ENCODE results near the gene ATRN.
A peak's percentile ranks its signal among the peaks of the same experiment; 100 is the strongest.

Gene ATRN

GRCh38 chr20:3630429-3630828 is 159.6 kb downstream of the ATRN start:
- DNase-seq, result no peak

DNA sequence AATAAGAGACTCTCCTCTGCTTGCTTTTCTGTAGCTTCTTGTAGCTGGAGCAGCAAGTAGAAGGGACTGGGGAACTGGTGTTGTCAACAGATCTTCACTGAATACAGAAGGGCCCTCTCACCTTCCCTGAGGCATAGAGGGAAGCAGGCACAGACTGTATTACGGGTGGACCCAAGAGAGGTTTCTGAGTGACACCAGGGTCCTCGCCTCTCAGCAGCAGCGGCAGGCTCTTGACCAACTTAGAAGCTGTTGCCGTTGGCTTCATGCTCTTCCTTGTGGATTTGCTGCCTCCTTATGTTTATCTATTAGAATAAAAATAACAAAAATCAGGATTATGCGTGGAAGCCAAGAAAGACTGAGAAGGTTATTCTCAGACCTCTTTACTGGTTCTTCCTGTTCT is 160.7 kb downstream of the ATRN start:
- no peak for DNase-seq

DNA sequence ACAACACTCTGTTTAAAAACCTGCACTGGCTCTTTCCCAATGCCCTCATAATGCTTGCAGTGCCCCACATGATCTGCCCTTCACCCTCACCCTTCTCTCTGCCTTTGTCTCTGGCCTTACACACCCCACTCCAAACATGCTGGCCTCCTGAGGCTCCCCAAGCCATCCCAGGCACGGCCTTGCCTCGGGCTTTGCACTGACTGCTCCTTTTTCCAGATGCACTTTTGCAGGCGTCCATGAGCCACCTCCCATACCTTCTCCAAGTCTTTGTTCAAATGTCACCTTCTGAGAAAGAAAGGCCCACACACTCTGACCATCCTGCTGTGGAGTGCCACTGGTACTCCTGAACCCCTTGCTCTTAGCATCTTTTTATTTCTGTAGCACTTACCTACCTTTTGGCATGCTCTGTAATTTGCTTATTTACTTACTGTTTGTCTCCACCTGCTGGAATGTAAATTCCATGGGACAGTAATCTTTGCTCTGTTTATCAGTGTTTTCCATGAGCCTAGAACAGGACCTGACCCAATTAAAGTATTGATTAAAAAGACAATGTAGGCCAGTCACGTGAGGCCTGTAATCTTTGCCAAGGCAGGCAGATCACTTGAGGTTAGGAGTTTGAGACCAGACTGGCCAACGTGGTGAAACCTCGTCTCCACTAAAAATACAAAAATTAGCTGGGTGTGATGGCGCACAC is 161.6 kb downstream of the ATRN start:
- no peak for DNase-seq

GRCh38 chr20:3633913-3634478 is 163.2 kb downstream of the ATRN start:
- DNase-seq, result no peak

DNA sequence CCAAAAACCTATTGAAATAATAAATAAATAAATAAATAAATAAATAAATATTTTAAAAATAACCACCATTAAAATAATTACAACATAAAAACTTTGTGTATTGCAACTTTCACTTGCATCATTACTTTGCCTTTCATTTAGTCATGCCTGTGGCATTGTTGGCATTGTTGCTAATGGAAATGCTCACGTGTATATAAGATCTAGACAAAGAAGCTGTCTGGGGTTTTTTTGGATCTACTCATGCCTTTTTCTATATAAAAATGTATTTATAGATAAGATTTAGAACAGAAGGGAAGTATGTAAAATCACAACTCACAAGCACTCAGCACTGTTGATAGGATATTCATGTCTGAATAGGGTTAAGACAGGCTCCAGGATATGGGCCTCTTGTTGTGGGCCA is 164.5 kb downstream of the ATRN start:
- no peak for DNase-seq

DNA sequence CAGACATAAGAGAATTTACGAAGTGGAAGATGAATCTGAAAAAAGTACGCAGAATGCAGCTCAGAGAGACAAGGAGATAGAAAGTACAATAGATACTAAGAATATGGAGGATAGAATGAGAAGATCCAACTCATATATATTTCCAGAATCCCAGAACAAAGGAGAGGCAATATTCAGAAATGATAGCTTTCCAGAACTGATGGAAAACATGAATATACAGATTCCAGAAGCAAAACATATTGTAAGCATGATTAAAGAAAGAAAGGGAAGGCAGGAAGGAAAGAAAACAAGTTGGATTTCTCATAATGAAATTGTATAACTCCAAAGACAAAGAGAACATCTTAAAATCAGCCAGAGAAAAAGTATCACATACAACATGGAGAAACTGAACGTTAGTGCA is 169.4 kb downstream of the ATRN start:
- no peak for DNase-seq

- DNase-seq, result no peak
Measured at GRCh38 chr20:3645309-3646066, 174.7 kb downstream of the ATRN start.

DNA sequence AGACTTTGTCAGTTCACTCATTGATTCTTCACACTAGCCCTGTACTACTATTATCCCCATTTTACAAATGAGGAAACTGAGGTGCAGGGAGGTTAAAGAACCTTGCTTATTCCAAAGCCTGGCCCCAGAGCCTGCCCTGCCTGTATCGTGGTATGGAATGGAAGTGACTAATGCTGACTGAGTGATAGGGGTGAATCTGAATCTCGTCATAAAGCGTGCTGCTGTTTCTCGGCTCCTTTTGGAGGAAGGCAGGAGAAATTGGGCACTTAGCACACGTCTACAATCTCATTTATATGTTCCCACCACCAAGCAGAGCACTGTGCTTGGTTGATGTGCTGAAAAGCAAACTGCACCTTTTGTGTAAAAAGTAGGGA is 175.2 kb downstream of the ATRN start:
- no peak for DNase-seq

GRCh38 chr20:3646651-3647050 is 175.8 kb downstream of the ATRN start:
- DNase-seq, result no peak

- DNase-seq, result no peak
Measured at GRCh38 chr20:3647473-3647872, 176.7 kb downstream of the ATRN start.

- no peak for DNase-seq
Measured at GRCh38 chr20:3648951-3649350, 178.1 kb downstream of the ATRN start.

DNA sequence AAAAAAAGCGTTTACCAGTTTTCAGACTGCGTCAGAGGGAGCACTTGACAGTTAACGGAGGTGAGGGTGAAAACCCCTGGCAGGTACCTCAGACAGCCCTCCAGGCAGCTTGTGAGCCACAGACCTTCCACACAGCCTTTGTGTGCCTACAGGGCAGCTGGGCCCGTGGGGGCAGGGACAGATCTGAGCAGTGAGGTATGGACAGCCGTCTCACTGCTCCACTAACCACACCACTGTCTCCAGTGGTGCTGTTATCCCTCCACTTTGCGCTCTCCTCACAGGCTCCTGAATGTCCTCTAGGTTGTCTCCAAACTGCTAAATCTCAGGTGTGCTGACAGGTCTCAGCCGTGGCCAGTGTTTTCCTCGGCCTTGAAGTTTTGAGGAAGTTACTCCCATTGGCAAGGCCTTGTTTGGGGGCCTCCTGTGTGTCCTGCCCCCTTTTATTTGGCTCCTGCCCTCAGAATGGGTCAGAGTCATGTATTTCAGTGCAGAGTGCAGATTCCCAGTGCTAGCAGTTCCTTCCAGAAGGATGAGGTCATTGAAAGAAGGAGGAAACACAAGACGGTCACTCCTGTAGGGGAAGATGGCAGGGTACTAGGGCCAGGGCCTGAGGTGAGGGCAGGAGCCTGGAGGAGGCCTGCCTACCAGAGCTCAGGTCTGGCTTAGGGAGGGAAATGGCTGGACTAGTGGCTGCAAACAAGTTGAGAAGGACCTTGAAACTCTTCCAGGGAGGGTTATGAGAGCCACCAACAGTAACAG is 180.6 kb downstream of the ATRN start:
- DNase-seq, result peak; percentile 15

DNA sequence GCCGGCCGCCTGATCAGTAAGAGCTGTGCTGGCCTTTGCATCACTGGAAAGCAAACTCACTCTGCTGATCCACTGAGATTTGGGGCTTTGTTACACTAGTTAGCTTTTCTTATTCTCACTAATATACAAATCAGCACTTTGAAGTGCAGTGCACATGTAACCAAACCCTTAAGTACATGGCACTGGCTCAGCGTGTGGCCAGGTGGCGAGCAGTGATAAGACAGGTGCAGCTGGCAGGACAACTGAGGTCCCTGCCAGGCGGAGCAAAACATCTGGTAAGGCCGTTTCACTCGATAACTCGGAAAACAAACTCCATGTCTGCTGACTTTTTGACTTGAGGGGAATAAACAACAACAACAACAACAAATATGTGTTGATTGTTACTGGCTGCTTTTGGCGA is 181.4 kb downstream of the ATRN start:
- no peak for DNase-seq

DNA sequence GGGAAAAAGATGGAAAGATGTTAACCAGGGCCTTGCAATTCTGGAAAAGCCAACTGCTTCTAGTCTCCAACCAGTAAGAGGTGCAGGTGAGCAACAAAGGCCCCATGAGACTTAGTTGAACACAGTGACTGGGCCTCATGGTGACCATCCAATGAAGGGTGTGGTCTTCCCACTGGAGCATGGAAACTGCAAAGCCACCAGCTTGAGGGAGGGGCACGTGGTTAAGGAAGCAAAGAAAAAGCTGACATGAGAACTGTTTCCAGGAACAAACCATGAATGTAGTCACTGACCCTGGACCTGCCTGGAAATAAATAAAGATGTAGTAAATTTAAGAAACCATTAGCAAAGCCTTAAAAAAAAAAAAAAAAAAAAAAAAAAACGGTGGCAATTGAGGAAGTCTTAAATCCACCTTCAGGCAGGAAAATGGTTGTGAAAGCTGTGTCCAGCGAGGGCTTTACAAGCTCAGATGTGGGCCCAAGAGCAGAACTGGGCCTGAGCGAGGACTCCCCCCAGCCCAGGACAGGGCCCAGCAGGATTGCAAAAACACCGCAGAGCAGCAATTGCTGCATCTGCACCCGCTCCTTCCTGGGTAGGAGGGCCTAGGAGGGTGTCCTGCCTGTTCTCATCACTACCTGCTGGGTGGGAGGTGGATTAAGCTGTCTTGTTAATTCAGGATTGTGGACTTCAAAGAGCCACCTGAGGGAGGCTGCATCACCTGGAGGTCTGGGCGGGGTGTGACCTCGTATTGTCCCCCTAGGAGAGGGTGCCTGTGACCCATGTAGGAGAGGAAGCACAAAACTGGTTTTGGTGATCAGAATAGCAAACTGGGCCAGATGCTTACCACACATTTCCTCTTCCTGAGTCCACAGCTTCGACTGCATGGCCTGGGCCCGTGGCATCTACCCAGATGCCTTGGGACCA is 182.1 kb downstream of the ATRN start:
- peak; percentile 16 for DNase-seq

- no peak for DNase-seq
Measured at GRCh38 chr20:3653921-3654320, 183.1 kb downstream of the ATRN start.

DNA sequence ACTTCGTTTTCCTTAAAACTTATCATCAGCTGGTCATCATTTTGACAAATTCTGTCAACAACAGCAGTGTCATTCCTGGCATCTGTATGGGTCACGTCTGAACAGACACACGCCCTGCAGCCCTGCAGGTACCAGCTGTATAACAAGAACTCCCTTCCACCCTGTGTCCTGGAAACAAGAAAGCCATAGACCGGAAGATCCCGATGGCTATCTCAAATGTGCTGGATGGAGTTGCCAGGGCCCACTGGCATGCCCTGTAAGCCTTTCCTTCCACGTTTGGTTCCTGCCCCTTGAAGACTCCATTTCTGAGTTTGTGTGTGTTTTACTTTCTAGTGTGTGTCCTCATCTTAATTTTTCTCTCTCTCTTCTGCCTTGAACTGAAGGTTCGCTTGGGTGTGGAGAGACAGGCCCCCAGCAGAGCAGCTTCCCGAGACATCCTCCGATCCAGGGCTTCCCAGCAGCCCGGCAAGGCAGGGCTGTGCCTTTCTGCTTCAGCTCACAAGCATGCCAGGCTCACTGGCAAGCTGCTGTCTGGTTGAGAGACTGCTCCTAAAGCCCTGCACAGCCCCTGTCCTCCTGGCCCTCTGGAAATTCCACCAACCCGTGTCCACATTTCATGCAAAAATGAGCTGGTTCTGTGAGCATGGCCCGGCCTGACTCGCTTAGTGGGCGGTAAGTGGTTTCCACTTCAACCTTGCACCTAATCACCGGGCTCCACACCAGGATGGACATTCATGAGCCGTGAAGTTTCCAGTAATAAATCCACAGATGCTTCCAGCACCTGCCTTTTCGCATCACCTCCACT is 183.7 kb downstream of the ATRN start:
- no peak for DNase-seq

DNA sequence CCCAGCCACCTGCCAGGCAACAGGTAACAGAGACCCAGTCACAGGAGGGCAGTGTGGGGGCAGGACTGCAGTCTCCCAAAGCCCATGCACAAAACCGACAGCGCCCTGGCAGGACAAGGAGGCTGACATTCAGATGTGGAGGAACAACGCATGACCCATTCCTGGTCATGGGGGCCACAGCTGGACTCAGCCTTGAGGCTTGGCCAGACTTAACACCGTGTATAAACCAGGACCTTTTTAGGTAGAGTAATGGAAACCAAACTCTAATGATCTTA is 184.2 kb downstream of the ATRN start:
- DNase-seq, result no peak

DNA sequence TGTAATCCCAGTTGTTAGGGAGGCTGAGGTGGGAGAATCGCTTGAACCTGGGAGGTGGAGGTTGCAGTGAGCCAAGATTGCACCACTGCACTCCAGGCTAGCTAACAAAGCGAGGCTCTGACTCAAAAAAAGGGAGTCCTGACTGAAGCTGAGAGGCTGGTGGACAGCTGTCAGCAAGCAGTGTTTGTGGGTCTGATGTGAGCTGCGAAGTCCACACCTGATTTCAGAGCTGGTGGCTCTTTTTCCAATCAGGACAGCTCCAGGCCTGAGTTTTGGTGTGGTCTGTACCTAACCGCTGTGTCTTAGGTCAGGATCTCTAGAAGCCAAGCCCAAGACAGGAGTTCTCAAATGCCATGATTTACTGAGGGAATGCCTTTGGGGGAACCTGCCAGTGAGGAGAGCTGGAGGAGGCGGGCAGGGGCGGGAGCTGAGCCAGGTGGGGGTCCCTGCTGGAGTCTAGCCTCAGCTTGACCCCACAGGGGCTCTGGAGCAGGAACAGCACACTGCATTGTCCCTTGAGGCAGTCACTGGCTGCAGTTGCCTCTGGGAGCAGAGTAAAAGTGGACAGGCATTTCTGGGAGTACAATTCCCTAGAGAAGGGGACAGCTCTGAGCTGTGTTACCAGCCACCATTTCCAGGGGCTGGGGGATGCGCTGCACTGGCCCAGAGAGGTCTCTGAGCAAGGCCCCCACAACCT is 187.3 kb downstream of the ATRN start:
- no peak for DNase-seq

DNA sequence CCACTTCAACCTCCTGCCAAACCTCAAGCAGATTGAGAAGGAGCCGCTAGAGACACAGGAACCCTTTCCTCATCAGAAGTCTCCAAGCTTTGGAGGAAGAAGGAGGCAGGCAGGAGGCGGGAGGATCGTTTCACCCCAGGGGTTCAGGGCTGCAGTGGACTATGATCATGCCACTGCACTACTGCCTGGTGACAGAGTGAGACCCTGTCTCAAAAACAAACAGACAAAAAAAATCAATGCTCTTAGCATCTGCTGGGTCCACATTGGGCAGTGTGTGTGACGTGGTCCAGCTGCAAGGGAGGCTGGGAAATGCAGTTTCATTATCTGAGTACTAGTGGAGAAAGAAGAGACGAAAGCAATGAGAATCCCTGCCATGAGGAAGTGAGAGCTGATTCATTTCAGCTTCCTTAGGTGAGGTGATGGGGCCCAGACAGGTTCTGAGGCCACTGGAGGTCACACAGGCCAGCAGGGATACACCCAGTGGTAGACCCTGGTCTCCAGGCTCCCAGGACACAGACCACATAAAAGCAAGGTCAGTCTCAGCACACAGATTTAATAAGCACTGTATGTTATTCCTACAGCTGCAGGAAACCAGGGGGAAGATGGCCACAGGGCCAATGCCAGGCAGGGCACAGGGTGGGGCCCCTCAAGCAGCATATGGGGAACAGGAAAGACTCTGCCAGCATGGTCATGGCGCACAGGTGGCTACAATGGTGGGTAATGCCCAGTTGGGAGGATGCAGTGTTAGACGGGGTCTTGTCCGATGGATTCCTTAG is 188.1 kb downstream of the ATRN start:
- DNase-seq, result peak; percentile 70

DNA sequence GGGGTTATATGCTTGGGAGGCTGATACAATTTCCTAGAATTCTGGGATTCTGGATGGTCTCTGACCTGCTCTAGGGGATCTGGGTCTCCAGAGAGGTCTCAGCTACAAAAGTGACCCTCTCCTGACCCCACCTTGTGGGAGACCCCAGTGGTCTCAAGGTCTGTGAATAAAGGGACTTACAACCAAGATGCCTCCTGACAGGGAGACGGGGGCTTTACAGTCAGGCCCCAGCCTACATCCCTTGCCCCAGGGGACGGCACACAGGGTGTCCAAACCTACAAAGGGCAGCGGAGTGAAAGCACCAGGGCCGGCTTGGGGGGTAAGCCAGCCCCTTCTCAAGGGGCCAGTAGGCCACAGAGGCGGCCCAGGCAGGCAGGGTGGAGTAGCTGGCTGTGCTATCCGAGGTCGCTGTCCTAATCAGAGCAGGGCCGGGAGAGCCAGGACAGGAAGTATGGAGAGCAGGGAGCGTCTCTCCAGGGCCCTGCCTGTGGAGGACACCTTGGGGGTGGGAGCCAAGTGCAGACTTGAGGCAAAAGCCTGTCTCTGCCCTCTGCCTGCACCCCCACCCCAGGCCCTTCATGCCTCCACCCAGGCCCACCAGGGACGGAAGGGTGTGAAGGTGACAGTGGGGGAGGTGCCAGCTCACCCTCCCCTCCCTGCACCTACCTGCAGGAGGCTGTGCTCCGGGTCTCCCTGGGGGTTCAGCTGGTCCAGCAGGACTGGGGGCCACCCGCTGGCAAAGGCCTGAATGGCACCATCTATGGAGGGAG is 188.9 kb downstream of the ATRN start:
- no peak for DNase-seq
